ENCODE results near the gene ZNF644.
"Not testable (repeated sequence)": the region's sequence is repeated elsewhere in the genome, so short reads cannot be mapped to it uniquely, and the experiment has no call there.

ZNF644 gene

DNA sequence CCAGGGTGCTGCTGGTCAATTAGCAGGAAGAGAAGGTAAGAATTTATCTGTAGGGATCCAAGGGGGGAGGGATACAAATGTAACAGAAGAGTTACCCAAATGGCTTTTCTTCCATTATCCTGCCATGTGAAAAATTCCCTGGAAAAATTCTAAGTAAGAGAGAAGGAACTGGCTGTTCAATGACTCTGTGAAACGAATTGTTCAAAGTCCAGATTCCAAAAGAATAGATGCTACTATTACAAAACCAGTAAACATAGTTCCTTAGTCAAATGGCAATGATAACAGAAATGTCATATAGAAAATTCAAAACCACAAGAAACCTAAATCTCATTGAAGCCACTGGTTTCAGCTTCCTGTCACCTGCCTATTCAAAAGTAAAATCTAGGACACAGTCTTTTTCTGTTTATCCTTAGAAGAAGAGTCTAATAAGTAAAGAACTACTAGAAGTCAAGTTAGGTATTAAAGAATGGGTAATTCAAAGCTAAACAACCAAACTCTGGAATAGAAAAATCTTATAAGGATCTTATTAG lies 102.6 kb downstream of the ZNF644 start:
- no peak overlapping the region for H3K9ac ChIP-seq (ENCODE audit: low read depth, low read length)
- H3K9me3 ChIP-seq (ENCODE audit: control insufficient read depth, insufficient read depth, low read length), result no peaks in the 10 kb centered on the region
- peaks cover 38% of the 10 kb centered on the region for H3K4me1 ChIP-seq (ENCODE audit: insufficient read depth, low read length)
- H3K36me3 ChIP-seq (ENCODE audit: insufficient read depth, low read length), result peaks cover 6% of the 10 kb centered on the region; the same call in 1 of the 2 replicates

DNA sequence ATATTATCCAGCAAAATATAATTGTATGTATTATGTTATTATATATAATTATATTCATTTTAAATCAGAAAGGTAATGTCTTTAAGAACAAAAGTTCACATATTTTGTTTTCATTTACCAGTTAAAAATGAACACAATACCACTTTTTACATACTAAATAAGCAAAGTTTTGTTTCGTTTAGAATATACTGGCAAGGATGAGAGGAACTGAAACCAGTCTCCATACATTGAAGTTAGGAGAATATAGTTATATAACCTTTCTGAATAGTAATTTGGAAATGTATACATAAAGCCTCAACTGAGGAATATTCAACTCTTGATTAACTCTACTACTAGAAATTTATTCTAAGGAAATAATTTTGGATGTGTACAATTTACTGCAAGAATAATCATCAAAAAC lies 110.5 kb downstream of the ZNF644 start:
- Histone ChIP-seq H3K4me1 (ENCODE audit: insufficient read depth, low read length) (no peaks in the 10 kb centered on the region), H3K9me3 (ENCODE audit: control insufficient read depth, insufficient read depth, low read length) (no peaks in the 10 kb centered on the region), H3K36me3 (ENCODE audit: insufficient read depth, low read length) (no peaks in the 10 kb centered on the region; the same call in 1 of the 2 replicates), H3K9ac (ENCODE audit: low read depth, low read length) (no peak overlapping the region)

DNA sequence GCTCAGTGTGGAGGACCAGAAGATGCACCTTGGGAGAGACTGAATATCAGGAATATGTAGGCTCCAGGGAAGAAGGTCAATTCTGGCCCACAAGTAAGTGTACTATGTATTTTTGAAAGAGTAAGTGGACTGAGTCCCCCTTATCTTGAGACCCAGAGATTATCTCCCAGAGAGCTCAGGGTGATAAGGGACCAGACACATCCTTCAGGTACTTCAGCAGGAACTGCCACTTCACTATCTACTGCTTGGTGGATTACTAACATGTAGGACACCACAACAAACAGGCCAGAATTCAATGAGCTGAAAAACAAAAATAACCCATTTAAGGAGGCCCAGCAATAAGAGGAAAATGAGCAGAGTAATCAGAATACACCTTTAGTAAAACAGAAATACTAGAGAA lies 119.2 kb downstream of the ZNF644 start:
- no peaks in the 10 kb centered on the region for H3K4me1 ChIP-seq (ENCODE audit: insufficient read depth, low read length)
- H3K9me3 ChIP-seq (ENCODE audit: control insufficient read depth, insufficient read depth, low read length), result no peaks in the 10 kb centered on the region
- no peak overlapping the region for H3K9ac ChIP-seq (ENCODE audit: low read depth, low read length)
- H3K36me3 ChIP-seq (ENCODE audit: insufficient read depth, low read length), result no peaks in the 10 kb centered on the region; the same call in 1 of the 2 replicates

DNA sequence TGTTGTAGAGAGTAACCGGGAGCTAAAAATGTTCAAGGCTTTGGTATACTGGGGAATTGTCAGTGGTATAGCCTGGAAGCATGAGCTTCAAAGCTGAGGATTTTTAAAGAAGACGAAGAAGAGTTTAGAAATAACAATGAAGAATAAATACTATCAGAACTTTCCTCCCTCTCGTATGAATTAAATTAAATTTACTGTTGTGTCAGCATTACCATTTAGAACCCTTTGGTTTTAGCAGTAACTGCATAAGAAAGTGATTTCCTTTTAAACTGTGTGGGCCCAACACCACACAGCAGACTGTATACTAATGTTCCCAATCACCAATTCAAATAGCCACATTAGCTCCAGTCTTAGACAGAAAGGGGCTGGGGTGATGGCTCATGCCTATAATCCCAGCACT lies 122.6 kb downstream of the ZNF644 start:
- Histone ChIP-seq H3K9ac (ENCODE audit: low read depth, low read length) (no peak overlapping the region), H3K9me3 (ENCODE audit: control insufficient read depth, insufficient read depth, low read length) (no peaks in the 10 kb centered on the region), H3K36me3 (ENCODE audit: insufficient read depth, low read length) (no peaks in the 10 kb centered on the region; the same call in 1 of the 2 replicates), H3K4me1 (ENCODE audit: insufficient read depth, low read length) (no peaks in the 10 kb centered on the region)

DNA sequence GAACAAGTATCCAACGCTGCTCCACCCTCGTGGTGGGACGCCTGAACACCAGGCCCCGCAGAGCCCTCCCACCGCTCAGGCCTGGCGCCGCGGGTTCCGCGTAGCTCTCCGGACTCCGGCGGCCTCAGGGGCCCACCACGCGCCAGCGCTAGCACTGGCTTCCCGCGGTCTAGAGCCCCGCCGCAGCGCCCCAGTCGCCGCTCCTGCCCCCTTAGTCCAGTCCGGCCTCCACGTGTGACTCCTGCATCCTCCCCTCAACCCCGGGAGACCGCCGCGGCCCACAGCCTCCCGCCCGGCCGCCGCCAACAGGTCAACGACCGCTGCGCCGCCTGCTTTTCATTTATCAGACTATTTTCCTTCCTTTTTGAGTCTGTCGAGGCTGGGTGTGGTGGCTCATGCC lies 128.2 kb downstream of the ZNF644 start:
- not testable (repeated sequence) for H3K9ac ChIP-seq (ENCODE audit: low read depth, low read length); H3K36me3 ChIP-seq (ENCODE audit: insufficient read depth, low read length); H3K9me3 ChIP-seq (ENCODE audit: control insufficient read depth, insufficient read depth, low read length); H3K4me1 ChIP-seq (ENCODE audit: insufficient read depth, low read length)

DNA sequence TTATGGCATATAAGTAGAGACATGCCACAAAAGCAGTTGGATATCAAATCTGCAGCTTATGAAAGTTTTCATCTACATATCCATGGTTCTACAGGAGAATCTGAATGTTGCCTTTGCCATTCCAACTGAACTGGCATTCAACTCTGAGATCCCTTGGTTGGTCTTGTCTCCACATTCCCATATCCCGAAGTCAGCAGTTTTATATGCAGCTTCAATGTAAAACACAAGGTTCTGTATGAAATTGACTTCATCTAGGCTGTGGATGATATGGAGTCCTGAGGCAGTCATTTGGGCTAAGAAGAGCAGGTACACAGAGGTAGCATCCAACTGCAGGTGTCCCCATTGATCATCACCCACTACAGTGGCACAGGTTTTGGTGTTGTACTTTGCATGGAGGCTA lies 129.0 kb downstream of the ZNF644 start:
- not testable (repeated sequence) for H3K36me3 ChIP-seq (ENCODE audit: insufficient read depth, low read length); H3K4me1 ChIP-seq (ENCODE audit: insufficient read depth, low read length); H3K9me3 ChIP-seq (ENCODE audit: control insufficient read depth, insufficient read depth, low read length); H3K9ac ChIP-seq (ENCODE audit: low read depth, low read length)

DNA sequence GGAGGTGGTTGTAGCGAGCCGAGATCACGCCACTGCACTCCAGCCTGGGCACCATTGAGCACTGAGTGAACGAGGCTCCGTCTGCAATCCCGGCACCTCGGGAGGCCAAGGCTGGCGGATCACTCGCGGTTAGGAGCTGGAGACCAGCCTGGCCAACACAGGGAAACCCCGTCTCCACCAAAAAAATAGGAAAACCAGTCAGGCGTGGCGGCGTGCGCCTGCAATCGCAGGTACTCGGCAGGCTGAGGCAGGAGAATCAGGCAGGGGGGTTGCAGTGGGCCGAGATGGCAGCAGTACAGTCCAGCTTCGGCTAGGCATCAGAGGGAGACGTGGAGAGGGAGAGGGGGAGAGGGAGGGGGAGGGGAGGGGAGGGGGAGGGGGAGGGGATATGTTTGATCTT lies 129.6 kb downstream of the ZNF644 start:
- not testable (repeated sequence) for H3K4me1 ChIP-seq (ENCODE audit: insufficient read depth, low read length); H3K9me3 ChIP-seq (ENCODE audit: control insufficient read depth, insufficient read depth, low read length); H3K36me3 ChIP-seq (ENCODE audit: insufficient read depth, low read length); H3K9ac ChIP-seq (ENCODE audit: low read depth, low read length)

DNA sequence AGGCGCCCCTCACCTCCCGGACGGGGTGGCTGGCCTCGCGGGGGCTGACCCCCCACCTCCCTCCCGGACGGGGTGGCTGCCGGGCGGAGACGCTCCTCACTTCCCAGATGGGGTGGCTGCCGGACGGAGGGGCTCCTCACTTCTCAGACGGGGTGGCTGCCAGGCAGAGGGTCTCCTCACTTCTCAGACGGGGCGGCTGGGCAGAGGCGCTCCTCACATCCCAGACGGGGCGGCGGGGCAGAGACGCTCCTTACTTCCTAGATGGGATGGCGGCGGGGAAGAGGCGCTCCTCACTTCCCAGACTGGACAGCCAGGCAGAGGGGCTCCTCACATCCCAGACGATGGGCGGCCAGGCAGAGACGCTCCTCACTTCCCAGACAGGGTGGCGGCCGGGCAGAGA lies 130.1 kb downstream of the ZNF644 start:
- H3K9me3 ChIP-seq (ENCODE audit: control insufficient read depth, insufficient read depth, low read length); H3K4me1 ChIP-seq (ENCODE audit: insufficient read depth, low read length); H3K36me3 ChIP-seq (ENCODE audit: insufficient read depth, low read length); H3K9ac ChIP-seq (ENCODE audit: low read depth, low read length): not testable (repeated sequence)

DNA sequence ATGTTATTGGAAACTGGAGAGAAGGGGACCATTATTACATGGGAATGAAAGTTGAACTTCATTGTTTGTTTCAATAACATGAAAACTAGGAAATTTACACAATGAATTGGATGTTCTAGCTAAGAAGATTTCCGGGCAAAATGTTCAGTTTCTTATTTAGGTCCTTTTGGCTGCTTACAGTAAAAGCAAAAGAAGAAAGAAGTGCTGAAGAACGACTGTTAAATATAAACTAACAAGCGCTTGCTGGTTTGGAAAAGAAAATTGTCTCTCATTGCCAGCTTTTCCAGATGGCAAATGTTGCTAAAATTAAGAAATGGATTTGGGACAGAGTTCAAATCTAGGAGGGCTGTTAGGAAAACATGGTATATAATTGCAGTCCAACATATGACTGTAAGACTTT lies 139.6 kb downstream of the ZNF644 start:
- H3K4me1 ChIP-seq (ENCODE audit: insufficient read depth, low read length), result no peaks in the 10 kb centered on the region
- no peak overlapping the region for H3K9ac ChIP-seq (ENCODE audit: low read depth, low read length)
- H3K9me3 ChIP-seq (ENCODE audit: control insufficient read depth, insufficient read depth, low read length), result peaks cover 22% of the 10 kb centered on the region
- no peaks in the 10 kb centered on the region for H3K36me3 ChIP-seq (ENCODE audit: insufficient read depth, low read length)

DNA sequence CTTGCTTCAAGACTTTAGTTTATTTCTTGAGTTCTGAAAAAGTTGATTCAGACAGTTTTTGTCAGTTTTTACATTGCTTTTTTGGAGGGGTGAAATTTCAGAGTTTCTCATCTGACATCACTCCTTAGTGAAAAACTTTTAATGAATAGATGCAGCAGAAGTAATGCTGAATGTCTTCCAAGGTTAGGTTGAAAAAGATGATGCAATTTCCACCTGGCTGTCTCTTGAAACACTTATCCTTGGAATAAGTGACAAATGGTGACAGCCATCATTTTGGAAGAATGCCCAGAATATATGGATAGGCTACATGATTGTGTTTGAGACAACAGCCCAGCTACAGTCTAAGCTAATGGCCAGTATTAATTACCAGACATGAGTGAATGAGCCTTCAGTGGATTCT lies 140.8 kb downstream of the ZNF644 start:
- H3K9ac ChIP-seq (ENCODE audit: low read depth, low read length), result no peak overlapping the region
- no peaks in the 10 kb centered on the region for H3K4me1 ChIP-seq (ENCODE audit: insufficient read depth, low read length)
- no peaks in the 10 kb centered on the region for H3K36me3 ChIP-seq (ENCODE audit: insufficient read depth, low read length)
- H3K9me3 ChIP-seq (ENCODE audit: control insufficient read depth, insufficient read depth, low read length), result peaks cover 22% of the 10 kb centered on the region

DNA sequence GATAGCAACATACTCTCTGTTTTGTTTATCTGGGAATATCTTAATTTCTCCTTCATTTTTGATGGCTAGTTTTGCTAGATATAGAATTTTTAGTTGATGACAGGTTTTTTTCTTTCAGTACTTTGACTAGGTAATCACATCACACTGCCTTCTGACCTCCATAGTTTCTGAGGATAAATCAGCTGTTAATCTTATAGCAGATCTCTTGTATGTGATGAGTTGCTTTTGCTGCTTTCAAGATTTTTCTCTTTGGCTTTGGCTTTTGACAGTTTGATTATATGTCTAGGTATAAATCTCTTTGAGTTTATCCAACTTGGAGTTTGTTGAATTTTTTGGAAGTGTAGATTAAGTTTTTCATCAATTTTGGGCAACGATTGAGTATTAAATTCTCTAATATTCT lies 142.6 kb downstream of the ZNF644 start:
- Histone ChIP-seq H3K36me3 (ENCODE audit: insufficient read depth, low read length) (no peaks in the 10 kb centered on the region), H3K9ac (ENCODE audit: low read depth, low read length) (no peak overlapping the region), H3K4me1 (ENCODE audit: insufficient read depth, low read length) (no peaks in the 10 kb centered on the region), H3K9me3 (ENCODE audit: control insufficient read depth, insufficient read depth, low read length) (peaks cover 22% of the 10 kb centered on the region)

DNA sequence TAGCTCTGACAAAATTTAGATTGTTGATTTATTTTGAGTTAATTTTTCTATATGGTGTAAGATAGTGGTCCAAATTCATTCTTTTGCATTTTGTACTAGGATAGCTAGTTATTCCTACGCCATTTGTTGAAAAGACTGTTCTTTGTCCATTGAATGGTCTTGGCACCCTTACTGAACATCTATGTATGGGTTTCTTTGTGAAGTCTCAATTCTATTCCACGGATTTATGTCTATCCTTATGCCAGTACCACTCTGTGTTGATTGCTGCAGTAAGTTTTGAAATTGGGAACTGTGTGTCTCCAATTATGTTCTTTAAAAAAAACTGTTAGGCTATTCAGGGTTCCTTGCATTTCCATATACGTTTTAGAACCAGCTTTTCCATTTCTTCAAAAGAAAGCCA lies 145.7 kb downstream of the ZNF644 start:
- Histone ChIP-seq H3K36me3 (ENCODE audit: insufficient read depth, low read length) (no peaks in the 10 kb centered on the region), H3K4me1 (ENCODE audit: insufficient read depth, low read length) (no peaks in the 10 kb centered on the region), H3K9me3 (ENCODE audit: control insufficient read depth, insufficient read depth, low read length) (peaks cover 18% of the 10 kb centered on the region), H3K9ac (ENCODE audit: low read depth, low read length) (no peak overlapping the region)

Measured in ES-I3 (cell line).